Right atrium auricular region (tissue), 2 donors: ENCODE data around the gene KCNJ16. TPM values are rescaled to one million over a fixed set of nuclear protein-coding genes. Genes with fewer than 3 reads are reported as not detected.

ENCODE experiments used
- total RNA-seq, 2 donors: library from RNA; depleted of rRNA; stranded (reverse); fragments of >200 nt; gene quantifications; one replicate each; pipeline ENCODE4 v1.1.0, GENCODE V29; 2016

KCNJ16 gene
- total RNA-seq, 2 donors from 2014 or later: 0.59 TPM; not detected in 1

Other genes starting within 250 kb of the KCNJ16 start
- 10 to 100 TPM in 1 of 2 donors, 1 to 10 TPM in 1; 7.2 to 10.7 TPM for gene KCNJ2, start 94.3 kb downstream of the KCNJ16 start, total RNA-seq